Measurements from ENCODE around the gene AQP2. TPM values are rescaled to one million over a fixed set of nuclear protein-coding genes. Genes with fewer than 3 reads are reported as not detected.

AQP2 gene
- total RNA-seq, 2 donors from 2014 or later: not detected

DNA sequence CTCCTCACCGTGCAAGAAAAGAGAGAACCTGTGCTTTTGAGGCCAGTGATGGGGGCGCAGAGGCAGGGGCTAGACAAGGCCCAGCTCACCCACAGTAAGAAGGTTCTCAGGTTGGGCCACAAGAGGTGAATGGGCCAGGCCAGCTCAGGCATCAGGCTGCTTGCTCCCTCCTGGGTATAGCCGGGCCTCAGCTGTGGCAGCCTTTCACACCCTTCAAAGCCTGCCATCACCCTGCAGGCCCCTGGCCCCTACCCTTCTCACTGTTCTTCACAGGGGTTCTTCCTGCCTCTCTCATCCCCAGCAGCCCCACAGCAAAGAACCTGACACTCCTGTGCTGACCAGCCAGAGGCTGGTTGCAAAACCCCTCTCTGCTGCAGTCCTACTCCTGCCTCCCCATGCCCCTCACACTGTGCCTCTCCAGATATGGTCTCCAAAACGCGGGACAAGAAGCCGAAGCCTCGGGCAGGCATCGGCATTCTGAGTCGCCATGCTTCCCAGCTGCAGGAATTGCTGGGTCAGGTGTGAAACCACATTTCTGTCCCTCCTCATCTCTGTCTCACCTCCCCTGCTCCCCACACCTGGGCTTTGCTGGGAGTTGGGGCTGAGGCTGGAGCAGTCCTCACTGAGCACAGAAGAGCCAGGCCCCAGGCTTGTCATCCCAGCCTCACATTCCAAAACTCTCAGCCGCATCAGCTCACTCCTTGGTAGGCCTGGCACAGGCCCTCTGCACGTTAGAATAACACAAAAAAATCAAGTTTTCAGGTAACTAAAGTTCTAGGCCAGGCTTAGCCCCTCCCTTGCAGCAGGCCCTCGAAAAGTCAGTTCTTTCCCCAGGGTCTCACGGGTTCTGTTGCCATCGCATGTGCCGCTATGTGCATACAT lies 40.0 kb upstream of the AQP2 start:
- H3K27me3 Mint-ChIP-seq: peaks cover 9 to 10% of the 10 kb centered on the region in 2 donors
- H3K36me3 Mint-ChIP-seq: no peaks in the 10 kb centered on the region
- no peak overlapping the region for H3K4me3 Mint-ChIP-seq
- H3K27ac Mint-ChIP-seq: no peak overlapping the region
- H3K9me3 Mint-ChIP-seq: no peaks in the 10 kb centered on the region
- DNase-seq (ENCODE audit: low spot score): no peak
- no peak for ATAC-seq
- peaks cover 0 to 3% of the 10 kb centered on the region in 2 donors for H3K4me1 Mint-ChIP-seq (ENCODE audit: low read depth in 2 of 2)

- DNase-seq (ENCODE audit: low spot score): no peak
- ATAC-seq: no peak
- Mint-ChIP-seq H3K36me3 (no peaks in the 10 kb centered on the region), H3K27ac (no peak overlapping the region), H3K27me3 (peaks cover 3 to 7% of the 10 kb centered on the region in 2 donors), H3K4me3 (no peak overlapping the region), H3K9me3 (no peaks in the 10 kb centered on the region), H3K4me1 (ENCODE audit: low read depth in 2 of 2) (no peaks in the 10 kb centered on the region)
Measured at GRCh38 chr12:49911213-49911605, 39.3 kb upstream of the AQP2 start.

DNA sequence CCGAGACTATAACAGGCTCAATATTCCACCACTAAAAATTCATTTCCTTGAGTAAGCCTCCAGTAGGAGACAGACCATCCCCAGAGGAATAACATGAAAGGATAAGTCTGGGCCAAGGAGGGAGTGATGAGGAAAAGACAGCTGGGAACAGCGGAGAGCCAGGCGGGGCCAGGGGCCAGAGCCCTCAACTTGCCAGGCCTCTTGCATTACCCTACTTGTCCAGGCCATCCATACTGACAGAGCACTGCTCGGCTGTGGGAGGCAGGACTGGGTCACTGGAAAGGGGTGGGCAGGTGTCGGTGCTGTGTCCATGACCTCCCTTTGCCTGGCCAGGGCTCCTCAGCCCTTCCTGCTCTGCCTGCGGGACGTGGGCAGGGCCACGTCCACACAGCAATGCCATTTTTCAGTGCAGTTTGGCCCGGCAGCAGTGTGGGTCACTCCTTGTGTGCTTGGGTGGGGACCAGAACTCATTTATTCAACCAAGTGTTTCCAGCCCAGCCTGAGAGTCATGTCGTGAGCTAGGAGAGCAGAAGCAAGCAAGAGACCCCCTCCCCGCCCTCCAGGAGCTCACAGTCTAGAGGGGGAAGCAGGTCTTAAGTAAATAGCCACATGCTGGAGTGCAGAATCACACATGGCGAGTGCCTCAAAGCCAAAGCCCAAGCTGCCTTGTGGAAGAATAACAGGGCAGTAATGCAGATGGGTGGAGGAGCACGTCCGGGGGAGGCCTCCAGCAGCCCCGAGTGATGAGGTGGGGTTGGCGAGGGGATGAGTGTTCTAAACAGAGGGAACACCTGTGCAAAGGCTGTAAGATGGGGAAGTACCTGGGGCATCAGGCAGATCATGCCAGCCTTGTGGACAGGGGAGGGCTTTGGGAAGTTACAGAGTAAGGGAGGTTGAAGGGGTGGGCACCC lies 37.9 kb upstream of the AQP2 start:
- no peak for ATAC-seq
- Mint-ChIP-seq H3K4me1 (ENCODE audit: low read depth in 2 of 2) (no peaks in the 10 kb centered on the region), H3K4me3 (no peak overlapping the region), H3K27ac (no peak overlapping the region), H3K27me3 (peaks cover 0 to 11% of the 10 kb centered on the region in 2 donors), H3K9me3 (no peaks in the 10 kb centered on the region), H3K36me3 (no peaks in the 10 kb centered on the region)
- no peak for DNase-seq (ENCODE audit: low spot score)

GRCh38 chr12:49916129-49916919 lies 34.2 kb upstream of the AQP2 start:
- DNase-seq (ENCODE audit: low spot score) (no peak), ATAC-seq (no peak)
- Mint-ChIP-seq H3K4me3 (no peak overlapping the region), H3K4me1 (ENCODE audit: low read depth in 2 of 2) (no peaks in the 10 kb centered on the region), H3K9me3 (no peaks in the 10 kb centered on the region), H3K36me3 (no peaks in the 10 kb centered on the region), H3K27me3 (peaks cover 4 to 9% of the 10 kb centered on the region in 2 donors), H3K27ac (no peak overlapping the region)

DNA sequence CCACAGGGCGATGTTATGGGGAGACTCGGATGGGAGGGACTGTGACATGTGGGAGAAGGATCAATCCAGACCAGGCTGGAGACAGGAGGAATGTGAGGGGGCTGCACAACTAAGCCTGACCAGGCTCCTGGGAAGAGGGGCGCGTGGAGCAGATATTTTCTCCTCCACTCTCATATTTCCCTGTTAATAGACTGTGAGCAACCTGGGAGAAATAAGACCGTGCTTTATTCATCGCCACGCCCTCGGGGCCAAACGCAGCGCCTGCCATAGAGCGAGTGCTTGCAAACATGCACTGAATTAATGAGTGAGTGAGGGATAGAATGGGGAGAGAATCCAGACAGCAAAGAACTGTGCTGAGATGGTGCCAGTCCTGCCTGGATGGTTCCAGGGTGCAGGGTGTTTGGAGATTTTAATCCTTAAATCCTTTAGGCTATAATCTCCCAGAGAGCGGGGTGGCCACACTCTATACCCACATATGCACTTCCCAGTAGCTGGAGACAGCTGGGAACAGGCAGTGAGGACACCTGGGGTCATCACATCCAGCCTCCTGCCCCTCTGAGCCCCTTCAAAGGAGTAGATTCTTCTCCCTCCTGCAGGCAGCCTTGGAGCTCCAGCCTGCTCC lies 33.3 kb upstream of the AQP2 start:
- peak; percentile 14 to 20 for ATAC-seq
- H3K4me3 Mint-ChIP-seq: no peak overlapping the region
- H3K27me3 Mint-ChIP-seq: peaks cover 7 to 13% of the 10 kb centered on the region in 2 donors
- H3K36me3 Mint-ChIP-seq: no peaks in the 10 kb centered on the region
- no peak for DNase-seq (ENCODE audit: low spot score)
- H3K4me1 Mint-ChIP-seq (ENCODE audit: low read depth in 2 of 2): no peaks in the 10 kb centered on the region
- H3K9me3 Mint-ChIP-seq: no peaks in the 10 kb centered on the region
- no peak overlapping the region for H3K27ac Mint-ChIP-seq

DNA sequence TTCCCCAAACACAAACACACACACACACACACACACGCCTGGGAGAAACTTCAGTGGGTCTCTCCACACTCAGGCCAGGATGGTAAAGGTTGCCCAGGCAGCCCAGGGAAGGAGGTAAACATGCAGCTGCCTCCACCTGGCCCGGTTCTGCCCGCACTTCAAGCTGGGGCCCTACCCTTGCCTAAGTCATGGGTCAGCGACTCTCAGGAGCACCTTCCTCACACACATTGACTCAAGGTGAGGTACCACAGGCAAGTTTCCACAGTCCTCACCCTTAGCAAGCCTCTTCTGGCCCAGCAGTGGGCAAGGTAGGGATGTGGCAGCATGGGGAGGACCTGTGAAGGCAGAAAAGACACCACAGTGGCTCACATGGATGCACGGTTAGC lies 32.8 kb upstream of the AQP2 start:
- peaks cover 7 to 15% of the 10 kb centered on the region in 2 donors for H3K27me3 Mint-ChIP-seq
- DNase-seq (ENCODE audit: low spot score) (no peak), ATAC-seq (peak; percentile 8 to 12)
- H3K4me3 Mint-ChIP-seq: no peak overlapping the region
- H3K9me3 Mint-ChIP-seq: no peaks in the 10 kb centered on the region
- H3K27ac Mint-ChIP-seq: no peak overlapping the region
- H3K36me3 Mint-ChIP-seq: no peaks in the 10 kb centered on the region
- no peaks in the 10 kb centered on the region for H3K4me1 Mint-ChIP-seq (ENCODE audit: low read depth in 2 of 2)

DNA sequence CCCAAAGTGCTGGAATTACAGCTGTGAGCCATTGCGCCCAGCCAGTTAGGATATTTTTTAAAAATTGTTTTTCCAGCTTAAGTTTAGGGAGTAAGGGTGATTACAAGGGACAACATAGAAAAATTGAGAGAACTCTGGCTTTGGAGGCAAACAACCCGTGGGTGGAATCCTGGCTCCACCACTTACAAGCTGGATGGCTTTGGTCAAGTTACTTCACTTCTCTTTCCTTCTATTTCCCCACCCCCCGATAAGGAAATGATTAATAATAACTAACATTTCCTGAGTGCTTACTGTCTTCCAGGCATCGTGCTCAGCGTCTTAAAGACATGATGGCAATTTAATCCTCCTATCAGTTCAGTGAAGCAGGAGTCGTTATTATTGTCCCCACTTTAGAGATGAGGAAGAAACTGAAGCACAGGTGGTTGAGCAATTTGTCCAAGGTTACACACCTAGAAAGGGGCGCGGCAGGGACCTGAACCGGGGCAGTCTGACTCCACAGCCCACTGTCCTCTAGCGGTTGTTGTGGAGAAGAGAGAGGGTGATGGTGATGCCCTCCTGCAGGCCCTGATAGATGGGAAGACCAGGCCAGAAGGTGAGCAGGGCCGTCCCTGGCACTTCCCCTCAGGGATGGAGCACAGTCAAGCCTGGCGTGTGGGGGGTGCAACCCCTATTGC lies 30.2 kb upstream of the AQP2 start:
- Mint-ChIP-seq H3K4me1 (ENCODE audit: low read depth in 2 of 2) (no peaks in the 10 kb centered on the region), H3K9me3 (no peaks in the 10 kb centered on the region), H3K27me3 (peaks cover 4 to 15% of the 10 kb centered on the region in 2 donors), H3K4me3 (no peak overlapping the region), H3K36me3 (no peaks in the 10 kb centered on the region), H3K27ac (no peak overlapping the region)
- ATAC-seq (no peak), DNase-seq (ENCODE audit: low spot score) (no peak)

DNA sequence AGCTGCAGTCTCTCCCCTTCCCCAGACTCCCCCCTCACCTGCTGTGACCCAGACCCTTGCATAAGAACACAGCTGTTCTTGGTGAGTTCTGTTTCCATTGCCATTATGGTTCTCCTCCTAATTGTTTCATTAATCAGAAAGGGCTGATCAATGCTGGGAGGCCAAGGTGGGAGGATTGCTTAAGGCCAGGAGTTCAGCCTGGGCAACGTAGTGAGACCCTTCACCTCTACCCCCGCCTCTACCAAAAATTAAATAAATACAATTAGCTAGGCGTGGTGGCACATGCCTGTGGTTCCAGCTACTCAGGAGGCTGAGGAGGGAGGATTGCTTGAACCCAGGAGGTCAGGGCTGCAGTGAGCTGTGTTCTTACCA lies 29.6 kb upstream of the AQP2 start:
- Mint-ChIP-seq H3K4me1 (ENCODE audit: low read depth in 2 of 2) (no peaks in the 10 kb centered on the region), H3K4me3 (no peak overlapping the region), H3K36me3 (no peaks in the 10 kb centered on the region), H3K27ac (no peak overlapping the region), H3K27me3 (peaks cover 4 to 15% of the 10 kb centered on the region in 2 donors), H3K9me3 (no peaks in the 10 kb centered on the region)
- DNase-seq (ENCODE audit: low spot score) (no peak), ATAC-seq (no peak)

GRCh38 chr12:49921299-49921698 lies 29.2 kb upstream of the AQP2 start:
- ATAC-seq: no peak

DNA sequence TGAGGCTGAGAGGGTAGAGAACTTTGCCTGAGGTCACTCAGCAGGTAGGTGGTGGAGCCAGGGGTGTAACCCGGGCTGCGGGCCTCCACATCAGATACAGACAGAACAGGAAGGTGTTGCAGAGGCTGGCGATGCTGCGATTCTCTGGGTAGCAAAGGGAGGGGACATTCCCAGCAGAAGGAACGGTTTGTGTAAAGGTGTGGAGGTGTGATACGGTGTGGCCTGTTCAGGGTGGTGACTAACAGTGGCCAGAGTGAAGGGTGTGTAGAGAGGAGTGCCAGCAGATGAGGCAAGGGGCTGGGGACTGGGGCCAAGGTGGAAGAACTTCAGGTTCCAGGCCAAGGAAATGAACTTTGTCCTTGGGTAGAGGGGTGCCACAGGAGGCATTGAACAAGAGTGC lies 28.6 kb upstream of the AQP2 start:
- DNase-seq (ENCODE audit: low spot score) (no peak), ATAC-seq (no peak)
- H3K4me1 Mint-ChIP-seq (ENCODE audit: low read depth in 2 of 2): no peaks in the 10 kb centered on the region
- H3K36me3 Mint-ChIP-seq: no peaks in the 10 kb centered on the region
- no peak overlapping the region for H3K27ac Mint-ChIP-seq
- H3K27me3 Mint-ChIP-seq: peaks cover 3 to 15% of the 10 kb centered on the region in 2 donors
- no peaks in the 10 kb centered on the region for H3K9me3 Mint-ChIP-seq
- no peak overlapping the region for H3K4me3 Mint-ChIP-seq

More at GRCh38 chr12:49921299-49921698, 29.2 kb upstream of the AQP2 start:
- Mint-ChIP-seq H3K27me3 (peaks cover 4 to 15% of the 10 kb centered on the region in 2 donors), H3K9me3 (no peaks in the 10 kb centered on the region), H3K36me3 (no peaks in the 10 kb centered on the region), H3K4me1 (ENCODE audit: low read depth in 2 of 2) (no peaks in the 10 kb centered on the region), H3K27ac (no peak overlapping the region), H3K4me3 (no peak overlapping the region)
- DNase-seq (ENCODE audit: low spot score): no peak

- Mint-ChIP-seq H3K4me1 (ENCODE audit: low read depth in 2 of 2) (no peaks in the 10 kb centered on the region), H3K4me3 (no peak overlapping the region), H3K9me3 (no peaks in the 10 kb centered on the region)
Measured at GRCh38 chr12:49922349-49923034, 28.0 kb upstream of the AQP2 start.

GRCh38 chr12:49923035-49923644 lies 27.4 kb upstream of the AQP2 start:
- Mint-ChIP-seq H3K4me1 (ENCODE audit: low read depth in 2 of 2) (no peaks in the 10 kb centered on the region), H3K36me3 (no peaks in the 10 kb centered on the region), H3K9me3 (no peaks in the 10 kb centered on the region), H3K27me3 (peaks cover 0 to 15% of the 10 kb centered on the region in 2 donors), H3K27ac (no peak overlapping the region), H3K4me3 (no peak overlapping the region)
- no peak for ATAC-seq
- no peak for DNase-seq (ENCODE audit: low spot score)

More at GRCh38 chr12:49922349-49923034, 28.0 kb upstream of the AQP2 start:
- Mint-ChIP-seq H3K27ac (no peak overlapping the region), H3K36me3 (no peaks in the 10 kb centered on the region), H3K27me3 (peaks cover 0 to 15% of the 10 kb centered on the region in 2 donors)
- DNase-seq (ENCODE audit: low spot score) (no peak), ATAC-seq (peak in 1 of 2 donors; percentile 14)
